Measurements from ENCODE around the gene DMRTA1. TPM values are rescaled to one million over a fixed set of nuclear protein-coding genes. Genes with fewer than 3 reads are reported as not detected.

The DMRTA1 gene
- total RNA-seq (2014; rRNA removed): 1.5 and 2.1 TPM in 2 replicates
- Bru-seq, nascent RNA: percentile 78 among the genes with signal in this experiment
- percentile 65 among the genes with signal in this experiment for BruChase-seq, experiment 1, labeled RNA remaining after a 6-hour chase
- percentile 88 among the genes with signal in this experiment for BruChase-seq, experiment 2, labeled RNA remaining after a 2-hour chase
- long read RNA-seq, full-length matches to known transcripts: 19 of 25 reads
- long read RNA-seq, partial matches to known transcripts: 0 of 25 reads
- long read RNA-seq, other reads (novel, unspliced or antisense): 6 of 25 reads

- H3K27me3 ChIP-seq (ENCODE audit: low read length): no peaks in the 10 kb centered on the region
- H3K36me3 ChIP-seq (ENCODE audit: low read depth, low read length): no peaks in the 10 kb centered on the region
- H3K4me3 ChIP-seq (ENCODE audit: low read length): peak within 1 kb of the TSS; percentile 68
- H3F3A ChIP-seq (ENCODE audit: low read length, unreplicated experiment): no peaks in the 10 kb centered on the region
- H3K9ac ChIP-seq (ENCODE audit: low read length): peak within 1 kb of the TSS; percentile 68
- H3K4me1 ChIP-seq (ENCODE audit: insufficient read depth, low read length): peaks cover 28% of the 10 kb centered on the region
- POLR2A ChIA-PET (ENCODE audit: unreplicated experiment): interaction anchor here (0.6 kb wide), 2 partner anchors 272 to 453 kb away, joined by 3 to 4 read pairs; no protein-coding TSS in a partner anchor
- peak; percentile 82 for ATAC-seq
- no peaks in the 10 kb centered on the region for H4K20me1 ChIP-seq (ENCODE audit: low read length)
- DNase-seq: peak; percentile 82
- intact Hi-C loops (cut with micrococcal nuclease): loop anchor here (2.0 to 10.0 kb wide), 2 partner anchors 30 to 452 kb away; partner anchors contain the start of genes CDKN2A and CDKN2B-AS1
- H3K9me3 ChIP-seq (ENCODE audit: low read length): no peaks in the 10 kb centered on the region
- CTCF ChIA-PET: no interaction called here
- H3K79me2 ChIP-seq (ENCODE audit: low read length): peaks cover 14% of the 10 kb centered on the region
- peak within 1 kb of the TSS; percentile 27 for H3K27ac ChIP-seq (ENCODE audit: low read length)
- TF ChIP-seq EZH2phosphoT487 (IDR thresholded peaks at IDR 0.05; ENCODE audit: borderline replicate concordance, low read length) (no peak), EZH2 (IDR thresholded peaks at IDR 0.05; ENCODE audit: low read length, unreplicated experiment) (no peak), CTCF (conservative IDR thresholded peaks at IDR 0.05; ENCODE audit: low read depth, low read length) (no peak)
- peak within 1 kb of the TSS; percentile 94 for H2AFZ ChIP-seq (ENCODE audit: low read length)
- no peaks in the 10 kb centered on the region for H3K9me2 ChIP-seq (replicated peaks; ENCODE audit: low read length)
- H3K4me2 ChIP-seq (ENCODE audit: low read length): peak within 1 kb of the TSS; percentile 83
- BruUV-seq (replicated peaks): no TSS peak
Observed at GRCh38 chr9:22446589-22446949, at the start of gene DMRTA1. TSS of gene DMRTA1 (plus strand) at chr9:22446824. CDS start at chr9:22447066, 242 bp downstream.

- no peaks in the 10 kb centered on the region for H3K9me3 ChIP-seq (ENCODE audit: low read length)
- H3K9ac ChIP-seq (ENCODE audit: low read length): no peak overlapping the region
- DNase-seq: no peak
- ChIA-PET CTCF (no interaction called here), POLR2A (ENCODE audit: unreplicated experiment) (no interaction called here)
- H4K20me1 ChIP-seq (ENCODE audit: low read length): no peaks in the 10 kb centered on the region
- H3F3A ChIP-seq (ENCODE audit: low read length, unreplicated experiment): no peaks in the 10 kb centered on the region
- H3K4me2 ChIP-seq (ENCODE audit: low read length): no peak overlapping the region
- H3K27ac ChIP-seq (ENCODE audit: low read length): no peak overlapping the region
- no TSS peak for BruUV-seq (replicated peaks)
- no peaks in the 10 kb centered on the region for H3K36me3 ChIP-seq (ENCODE audit: low read depth, low read length)
- intact Hi-C loops (cut with micrococcal nuclease): loop anchor here (5.0 kb wide), 1 partner anchor 59 kb away; no protein-coding TSS in a partner anchor
- H3K27me3 ChIP-seq (ENCODE audit: low read length): no peaks in the 10 kb centered on the region
- no peak for TF ChIP-seq CTCF (conservative IDR thresholded peaks at IDR 0.05; ENCODE audit: low read depth, low read length)
- TF ChIP-seq EZH2 (IDR thresholded peaks at IDR 0.05; ENCODE audit: low read length, unreplicated experiment): no peak
- TF ChIP-seq EZH2phosphoT487 (IDR thresholded peaks at IDR 0.05; ENCODE audit: borderline replicate concordance, low read length): no peak
- no peaks in the 10 kb centered on the region for H3K9me2 ChIP-seq (replicated peaks; ENCODE audit: low read length)
- H3K4me3 ChIP-seq (ENCODE audit: low read length): no peak overlapping the region
- no peak for ATAC-seq
- no peaks in the 10 kb centered on the region for H3K4me1 ChIP-seq (ENCODE audit: insufficient read depth, low read length)
- H2AFZ ChIP-seq (ENCODE audit: low read length): no peak overlapping the region
- no peaks in the 10 kb centered on the region for H3K79me2 ChIP-seq (ENCODE audit: low read length)
Observed at GRCh38 chr9:22401671-22402070, 45.0 kb upstream of the DMRTA1 start.

Measured in PC-3 (cell line).